ENCODE data around the gene TANK.

DNA sequence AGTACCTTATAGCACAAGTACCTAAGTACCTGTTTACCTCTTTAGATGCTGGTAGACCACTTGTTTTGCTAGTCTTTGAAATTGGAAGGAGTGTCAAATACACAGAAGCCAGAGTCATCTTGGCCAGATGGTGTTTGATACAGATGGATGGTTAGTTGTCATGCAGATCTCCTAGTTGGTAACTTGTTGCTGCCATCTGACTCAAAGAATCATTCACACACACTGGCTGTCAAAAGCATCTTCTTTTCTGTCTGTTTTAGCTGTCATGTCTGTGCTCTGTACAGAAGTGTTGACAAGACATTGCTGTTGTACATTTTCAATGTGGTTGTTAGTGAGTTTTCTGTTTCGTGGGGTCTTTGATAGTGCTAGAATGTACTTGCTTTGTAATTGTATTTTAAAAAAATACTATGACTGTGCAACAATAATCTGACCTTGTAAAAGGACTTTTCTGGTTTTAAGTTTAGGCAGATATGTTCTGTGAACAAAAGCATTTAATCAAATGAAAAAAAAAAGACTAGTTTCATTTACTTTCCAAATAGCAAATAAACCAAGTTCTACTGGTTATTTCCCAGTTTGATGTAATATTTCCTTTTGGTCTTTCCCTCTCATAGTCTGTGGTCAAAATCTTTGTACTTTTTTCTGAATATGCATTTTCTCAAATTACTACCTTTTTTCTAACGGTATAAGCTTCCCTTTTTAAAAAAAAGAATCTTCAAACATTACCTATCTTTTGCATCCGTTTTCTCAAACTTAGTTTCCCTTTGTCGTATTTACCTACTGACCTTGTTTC is 39.9 kb downstream of the TANK start:
- TF ChIP-seq CTCF (conservative IDR thresholded peaks at IDR 0.05; ENCODE audit: low read depth, low read length) (no peak), EZH2 (IDR thresholded peaks at IDR 0.05; ENCODE audit: borderline replicate concordance, low read depth, low read length, poor library complexity, severe bottlenecking) (no peak)
